Measurements from ENCODE around the gene PLA2G4A.

PLA2G4A gene

DNA sequence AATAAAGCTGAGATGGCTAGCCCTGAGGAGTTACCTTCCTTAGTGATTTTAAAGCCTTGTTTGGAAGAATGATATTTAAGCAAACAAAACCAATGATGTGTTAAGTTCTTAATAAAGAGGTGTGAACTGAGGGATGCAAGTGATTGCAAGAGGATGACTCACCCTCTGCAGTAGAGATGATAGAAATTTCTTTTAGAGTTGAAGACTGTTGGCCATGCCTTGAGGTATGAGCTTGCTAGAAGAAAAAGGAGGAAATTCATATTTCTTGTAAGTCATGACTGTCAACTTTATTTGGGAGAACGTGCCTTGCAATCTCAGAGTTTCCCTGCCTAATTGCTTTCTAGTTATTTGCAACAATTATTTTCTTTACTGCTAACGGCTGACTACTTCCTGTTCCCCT lies 94.7 kb downstream of the PLA2G4A start:
- no peak for DNase-seq

DNA sequence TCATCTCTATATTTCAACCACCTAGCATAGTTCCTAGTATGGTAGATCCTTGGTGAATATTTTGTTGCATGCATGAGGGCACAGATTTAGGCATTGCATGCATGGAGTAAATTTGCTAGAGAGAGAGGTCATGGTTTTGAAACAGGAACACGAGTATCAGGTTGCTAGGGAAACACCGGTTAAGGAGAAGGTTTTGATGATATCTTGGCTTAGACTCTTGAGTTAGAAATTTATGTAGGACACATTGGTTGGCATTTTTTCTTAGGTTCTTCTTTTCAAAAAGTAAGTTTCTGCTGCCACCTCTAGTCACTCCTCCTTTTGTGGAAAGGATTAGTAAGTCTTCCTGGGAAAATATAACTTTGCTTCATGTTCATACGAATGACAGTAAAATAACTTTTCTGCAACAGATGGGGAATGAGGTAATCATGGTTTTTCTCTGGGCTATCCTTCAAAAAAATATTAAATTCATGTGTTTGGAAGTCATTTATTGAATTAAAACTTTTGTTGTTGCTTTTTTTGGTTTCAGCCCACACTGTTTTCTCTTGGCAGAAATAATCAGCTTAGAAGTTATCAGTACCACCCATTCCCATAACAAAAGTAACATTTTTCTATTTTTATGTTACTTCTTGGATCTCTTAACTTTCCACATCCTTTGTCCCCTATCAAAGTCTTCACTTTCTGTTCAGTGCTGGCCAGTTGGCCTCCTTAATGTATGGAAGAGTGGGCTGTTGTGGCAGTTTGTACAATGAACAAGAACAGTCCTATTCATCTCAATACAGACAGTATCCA lies 97.3 kb downstream of the PLA2G4A start:
- DNase-seq: no peak

DNA sequence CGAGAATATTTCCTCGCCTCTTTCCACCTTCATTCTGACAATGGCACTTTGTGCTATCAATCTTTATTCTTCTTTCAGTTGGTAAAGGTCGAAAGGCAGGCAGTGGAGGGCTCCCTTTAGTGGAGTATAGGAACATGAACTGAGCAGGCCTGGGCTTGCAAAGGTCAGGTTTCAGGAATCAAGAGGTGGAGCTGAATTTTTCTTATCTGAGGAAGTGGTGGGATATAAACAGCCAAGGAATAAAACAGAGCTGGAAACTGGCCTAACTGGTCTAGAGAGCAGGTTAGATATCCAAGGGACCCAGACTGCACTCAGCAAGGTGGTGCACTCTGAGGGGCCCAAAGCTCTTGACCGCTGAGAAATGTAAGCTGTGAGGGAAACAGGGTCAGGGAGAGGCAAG lies 99.1 kb downstream of the PLA2G4A start:
- no peak for DNase-seq

DNA sequence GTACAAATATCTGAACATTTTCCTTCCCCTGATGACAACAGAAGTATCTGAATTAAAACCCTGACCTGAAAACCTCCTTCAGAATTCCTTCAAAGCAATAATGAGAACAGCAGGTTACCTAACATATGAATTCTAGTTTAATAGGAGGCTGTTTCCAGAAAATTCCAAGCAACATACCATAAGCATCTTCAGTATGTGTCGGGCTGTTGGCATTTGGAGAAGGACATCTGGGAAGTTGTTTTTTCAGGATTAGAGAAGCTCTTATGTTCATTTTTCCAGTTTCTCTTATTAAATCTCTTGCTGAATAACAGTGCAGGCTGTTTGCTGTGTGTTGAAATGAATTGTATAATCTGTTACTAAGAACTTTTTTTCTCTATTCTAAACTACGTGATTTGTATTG lies 101.5 kb downstream of the PLA2G4A start:
- DNase-seq: no peak

DNA sequence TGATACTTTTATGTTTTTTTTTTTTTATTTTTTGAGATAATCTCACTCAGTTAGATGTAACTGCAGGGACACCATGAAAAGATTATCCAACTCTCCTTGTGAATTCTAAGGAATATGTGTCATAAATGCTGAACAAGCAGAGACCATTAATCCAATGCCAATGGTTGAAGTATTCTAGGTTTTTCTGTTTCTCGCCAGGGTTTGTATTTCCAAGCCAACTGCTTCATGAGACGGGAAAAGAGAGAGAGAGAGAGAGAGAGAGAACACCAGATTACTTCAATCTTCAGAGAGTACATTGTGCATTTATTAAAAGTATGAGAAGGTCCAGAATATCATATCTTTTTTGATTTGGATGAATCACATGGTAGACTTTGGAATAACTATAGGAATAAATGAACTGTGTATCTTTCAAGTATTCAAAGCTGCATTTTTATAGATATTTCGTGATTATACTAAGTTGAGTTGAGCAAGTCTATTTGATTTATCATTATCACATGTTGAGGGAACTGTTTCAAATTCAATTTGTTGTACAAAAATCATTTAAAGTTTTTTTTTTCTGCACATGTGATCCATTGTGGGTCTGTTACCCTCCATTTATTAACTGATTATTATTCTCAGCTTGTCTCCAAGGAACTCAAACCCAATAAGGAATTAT lies 108.4 kb downstream of the PLA2G4A start:
- no peak for DNase-seq

DNA sequence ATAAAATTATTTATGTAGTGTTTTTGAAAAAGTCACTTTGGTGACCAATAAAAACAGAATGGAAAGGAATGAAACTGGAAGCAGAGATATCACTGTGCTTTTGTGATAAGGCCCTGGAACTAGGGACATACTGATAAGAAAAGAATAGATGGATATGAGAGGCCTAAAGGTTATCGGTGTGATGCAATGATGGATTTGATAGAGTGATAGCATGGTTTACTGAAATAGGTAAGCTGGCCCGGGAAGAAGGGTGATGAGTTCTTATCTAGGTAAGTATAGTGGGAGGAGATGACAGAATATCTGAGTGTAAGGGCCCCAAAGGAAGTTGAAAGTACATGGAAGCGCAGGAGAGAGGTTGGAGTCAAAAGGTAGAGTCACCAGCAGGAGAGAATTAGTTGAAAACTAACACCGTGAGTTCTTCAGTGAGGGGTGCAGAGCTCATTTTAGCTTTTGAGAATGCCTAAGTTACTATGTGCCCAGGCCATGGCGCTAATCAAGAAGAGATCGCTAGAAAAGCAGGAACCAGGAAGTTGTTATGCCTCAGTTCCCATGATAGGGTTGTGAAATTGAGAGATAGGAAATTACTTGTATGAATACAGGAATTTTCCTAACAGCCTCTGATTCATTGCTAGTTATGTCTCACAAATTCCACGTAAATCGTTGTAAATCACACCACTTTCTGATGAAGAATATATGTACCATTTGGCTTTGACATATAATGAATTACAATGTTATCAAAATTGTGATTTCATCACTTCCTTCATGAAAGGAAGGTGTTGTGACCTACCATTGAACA lies 115.3 kb downstream of the PLA2G4A start:
- DNase-seq: no peak

DNA sequence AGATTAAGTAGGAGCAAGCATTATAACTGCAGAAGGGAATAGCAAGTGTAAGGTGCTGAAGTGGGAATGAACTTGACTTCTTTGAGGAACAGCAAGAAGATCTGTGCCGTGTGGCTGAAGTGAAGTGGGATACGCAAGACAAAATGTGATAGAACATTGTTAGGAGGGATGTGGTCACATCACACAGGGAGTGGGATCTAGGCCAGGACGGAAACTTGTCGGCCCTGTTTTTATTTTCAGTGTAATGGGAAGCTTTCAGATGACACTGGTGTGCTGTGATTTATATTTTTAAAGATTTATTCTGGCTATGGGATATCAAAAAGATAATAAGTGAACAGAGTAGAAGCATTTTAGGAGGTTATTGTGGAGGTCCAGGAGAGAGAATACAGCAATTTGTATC lies 116.4 kb downstream of the PLA2G4A start:
- DNase-seq: no peak

DNA sequence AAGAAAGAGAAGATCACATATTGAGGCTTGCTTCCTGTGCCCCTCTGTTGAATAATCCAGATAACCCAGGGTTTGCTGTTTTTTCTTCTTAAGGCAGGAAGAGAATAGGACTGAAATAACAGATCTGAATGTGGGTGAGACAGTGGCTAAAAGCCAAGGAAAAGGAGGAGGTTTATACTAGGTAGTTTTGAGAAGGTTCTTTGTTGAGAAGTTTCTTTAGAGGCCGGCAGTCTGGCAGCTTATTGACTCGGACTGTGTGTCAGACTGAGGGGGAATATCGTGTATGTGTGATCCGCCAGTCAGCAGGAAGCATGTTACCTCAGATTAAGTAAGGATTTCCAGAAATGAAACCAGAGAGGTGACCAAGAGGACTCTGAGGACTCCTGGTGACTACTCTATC lies 119.8 kb downstream of the PLA2G4A start:
- DNase-seq: no peak

DNA sequence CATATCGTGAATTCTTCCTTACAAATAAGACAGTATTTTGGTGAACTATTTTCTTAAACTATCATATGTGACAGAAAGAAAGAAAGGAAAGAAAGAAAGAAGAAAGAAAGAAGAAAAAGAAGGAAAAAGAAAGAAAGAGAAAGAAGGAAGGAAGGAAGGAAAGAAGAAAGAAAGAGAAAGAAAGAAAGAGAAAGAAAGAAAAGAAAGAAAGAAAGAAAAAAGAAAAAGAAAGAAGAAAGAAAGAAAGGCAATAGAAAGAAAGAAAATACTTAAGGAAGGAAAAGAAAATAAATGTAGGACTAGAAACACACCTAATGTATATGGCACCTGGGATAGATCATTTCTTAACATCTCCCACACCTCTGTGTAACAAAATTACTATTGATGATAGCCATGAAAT lies 120.4 kb downstream of the PLA2G4A start:
- no peak for DNase-seq

DNA sequence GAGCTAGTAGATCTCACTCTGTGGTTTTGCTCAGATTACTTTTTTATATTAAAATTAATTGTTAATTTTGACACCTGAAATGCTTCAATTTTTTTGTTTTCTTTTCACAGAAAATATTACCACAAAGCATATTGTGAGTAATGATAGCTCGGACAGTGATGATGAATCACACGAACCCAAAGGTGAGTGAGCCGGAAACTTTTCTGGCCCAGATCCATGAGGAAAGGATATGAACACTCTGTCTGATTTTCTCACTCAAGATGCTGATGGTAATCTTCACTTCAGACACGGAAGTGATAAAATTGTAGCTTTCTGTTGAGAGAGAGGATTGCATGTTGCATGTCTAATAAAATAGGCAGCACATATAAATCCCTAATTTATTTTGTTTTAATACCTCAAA lies 121.8 kb downstream of the PLA2G4A start:
- DNase-seq: no peak

DNA sequence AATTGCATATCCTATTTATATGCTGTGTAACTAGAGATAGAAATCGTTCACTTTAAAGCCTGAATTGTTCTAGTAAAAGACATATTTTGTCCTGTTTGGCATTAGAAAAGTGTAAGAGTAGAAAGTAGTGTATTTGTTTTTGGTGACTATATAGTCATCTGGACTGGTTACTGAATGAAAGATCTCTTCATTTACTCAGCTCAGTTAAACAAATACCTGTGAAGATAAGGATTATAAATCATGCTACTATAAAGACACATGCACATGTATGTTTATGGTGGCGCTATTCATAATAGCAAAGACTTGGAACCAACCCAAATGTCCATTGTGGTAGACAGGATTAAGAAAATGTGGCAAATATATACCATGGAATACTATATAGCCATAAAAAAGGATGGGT lies 125.1 kb downstream of the PLA2G4A start:
- no peak for DNase-seq

DNA sequence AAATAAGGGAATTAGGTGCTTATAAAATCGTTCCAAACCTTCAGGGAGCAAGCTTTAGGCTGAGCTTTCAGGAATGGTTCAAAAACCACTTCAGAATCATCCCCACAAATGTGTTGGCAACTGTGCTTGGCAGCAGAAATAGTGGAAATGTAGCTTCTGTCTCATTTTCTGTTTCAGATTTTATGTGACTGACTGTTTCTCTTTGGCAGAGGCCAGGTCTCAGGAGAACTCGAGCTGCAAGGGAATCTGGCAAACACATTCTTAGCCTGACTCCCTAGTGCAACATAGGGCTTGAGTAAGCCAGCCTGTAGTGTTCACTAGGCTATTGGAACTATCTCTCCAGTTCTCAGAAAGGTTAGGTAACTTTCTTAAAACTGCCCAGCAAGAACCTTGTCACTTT lies 128.6 kb downstream of the PLA2G4A start:
- DNase-seq: no peak

DNA sequence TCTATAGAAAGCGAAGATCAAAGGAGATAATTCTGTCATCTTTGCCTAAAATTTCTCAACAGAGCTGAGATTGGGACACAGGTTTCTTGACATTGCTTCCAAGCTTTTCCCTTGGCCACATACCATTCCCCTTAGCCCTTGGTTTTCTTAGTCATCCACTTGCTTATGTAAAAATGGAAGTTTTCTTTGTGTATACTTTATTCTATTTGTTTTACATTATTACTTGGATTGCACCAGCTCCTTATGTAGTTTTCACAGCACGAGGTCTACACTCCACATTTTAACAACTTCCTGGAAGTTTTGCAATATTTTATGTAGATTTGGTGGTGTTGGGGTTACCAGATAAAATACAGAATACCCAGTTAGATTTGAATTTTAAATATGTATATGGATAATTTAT lies 129.8 kb downstream of the PLA2G4A start:
- no peak for DNase-seq

DNA sequence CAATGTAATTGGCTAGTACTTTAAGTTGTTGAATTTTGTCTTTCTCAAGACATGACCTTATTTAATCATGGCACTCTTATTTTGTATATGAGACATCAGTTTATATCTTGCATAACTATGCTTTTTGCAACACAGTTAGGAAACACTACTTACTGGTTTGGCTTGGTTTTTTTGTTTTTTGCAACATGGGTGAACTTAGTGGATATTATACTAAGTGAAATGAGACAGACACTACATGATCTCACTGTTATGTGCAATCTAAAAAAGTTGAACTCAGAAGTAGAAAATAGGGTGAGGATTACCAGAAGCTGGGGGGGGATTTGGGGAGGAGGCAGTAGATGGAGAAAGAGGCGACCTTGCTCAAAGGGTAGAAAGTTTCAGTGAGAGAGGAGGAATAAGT lies 132.1 kb downstream of the PLA2G4A start:
- DNase-seq: no peak

DNA sequence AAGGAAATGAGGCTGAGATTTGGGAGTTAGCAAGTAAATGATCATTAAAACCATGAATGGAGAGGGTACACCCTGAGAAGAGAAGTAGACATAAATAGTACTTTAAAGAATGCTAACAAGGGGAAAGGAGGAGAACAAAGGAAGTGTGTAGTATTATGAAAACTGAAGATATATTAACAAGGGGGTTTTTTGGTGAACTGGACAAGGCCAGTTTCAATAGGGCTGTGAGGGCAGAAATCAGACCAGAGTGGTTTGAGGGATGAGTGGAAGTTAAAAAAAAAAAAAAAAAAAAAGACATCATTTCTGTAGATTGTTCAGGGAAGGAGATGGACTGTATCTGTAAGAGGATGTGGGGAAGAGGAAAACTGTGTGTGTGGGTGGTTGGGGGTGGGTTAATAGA lies 137.1 kb downstream of the PLA2G4A start:
- DNase-seq: no peak

DNA sequence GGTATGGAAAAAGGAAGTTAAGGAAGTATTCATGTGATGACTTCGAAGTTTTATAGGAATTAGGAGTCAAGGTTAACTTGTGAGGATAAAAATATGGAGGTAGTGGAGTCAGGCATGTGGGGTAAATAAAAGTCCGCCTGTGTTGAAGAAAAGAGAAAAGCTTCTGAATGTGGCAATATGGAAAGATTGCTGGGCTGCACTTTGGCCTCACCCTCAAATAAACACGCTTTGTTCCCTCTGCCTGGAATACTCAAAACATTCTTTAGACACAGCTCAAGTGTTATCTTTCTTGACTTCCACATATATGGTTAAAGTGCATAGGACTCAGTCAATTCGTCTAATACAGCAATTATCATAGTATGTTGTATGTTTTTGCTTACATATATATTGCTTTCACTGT lies 137.7 kb downstream of the PLA2G4A start:
- no peak for DNase-seq

DNA sequence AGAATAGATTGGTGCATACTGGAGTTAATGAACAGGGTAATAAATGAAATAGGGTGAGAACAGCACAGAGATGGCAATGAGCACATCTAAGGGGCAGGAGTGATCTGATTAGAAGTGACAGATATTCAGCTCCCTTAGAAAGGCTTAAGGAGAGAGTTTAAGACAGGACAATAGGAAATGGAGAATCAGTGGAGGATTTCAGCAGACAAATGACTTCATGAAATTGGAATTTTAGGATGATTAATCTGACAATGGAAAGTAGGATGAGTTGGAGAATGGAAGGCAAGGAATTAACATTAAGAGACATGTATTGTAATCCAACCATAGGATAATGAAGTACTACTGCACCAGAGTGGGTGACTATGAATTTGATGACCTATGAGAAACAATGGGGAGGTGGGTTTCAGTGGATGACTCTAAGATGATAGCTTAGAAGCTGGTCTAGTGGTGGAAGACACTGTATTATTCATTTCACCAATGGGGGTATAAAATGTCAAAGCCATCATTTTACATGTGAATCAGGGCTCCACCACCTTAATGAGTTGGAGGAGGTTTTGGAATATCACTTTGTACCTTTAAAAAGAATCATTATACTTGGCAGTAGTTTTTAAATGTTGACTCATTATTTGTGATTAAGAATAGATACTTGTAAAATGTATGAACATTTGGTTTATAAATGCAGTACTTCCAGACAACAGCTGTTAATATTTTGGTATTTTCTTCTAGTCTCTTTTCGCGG lies 139.1 kb downstream of the PLA2G4A start:
- no peak for DNase-seq

DNA sequence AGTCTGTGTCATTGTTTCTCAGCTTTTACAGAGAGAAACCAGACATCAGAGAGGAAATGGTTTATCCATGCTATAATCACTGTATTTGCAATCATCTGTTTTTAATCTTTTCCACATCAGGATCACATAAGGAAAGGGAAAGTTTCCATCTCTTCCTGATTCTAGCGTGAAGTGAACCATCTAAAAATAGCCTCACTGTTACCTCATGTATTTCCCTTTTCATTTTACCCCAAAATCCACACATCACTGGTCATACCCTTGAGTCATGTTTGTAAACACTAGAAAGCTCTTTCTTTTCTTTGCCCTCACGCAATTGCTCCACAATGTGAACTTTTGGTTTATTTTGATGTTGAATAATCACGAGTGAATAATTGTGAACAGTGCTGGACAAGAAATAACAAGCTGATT lies 146.0 kb downstream of the PLA2G4A start:
- no peak for DNase-seq

DNA sequence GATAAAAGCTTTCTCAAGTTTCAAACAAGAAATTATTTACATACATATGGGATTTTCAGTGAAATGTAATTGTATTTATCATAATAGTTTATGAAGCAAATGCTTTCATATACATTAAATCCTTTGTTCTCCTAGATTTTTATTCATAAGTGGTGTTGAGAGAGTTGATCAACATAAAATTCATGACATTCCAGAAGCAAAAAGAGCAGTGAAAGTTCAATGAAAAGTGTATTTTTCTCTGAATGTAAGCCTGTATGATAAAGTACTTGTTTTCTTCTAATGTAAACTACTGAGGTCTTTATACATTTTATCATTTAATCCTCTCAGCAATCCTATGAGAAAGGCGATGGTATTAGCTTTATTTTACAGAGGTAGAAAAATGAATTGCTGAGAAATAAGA lies 146.5 kb downstream of the PLA2G4A start:
- no peak for DNase-seq

DNA sequence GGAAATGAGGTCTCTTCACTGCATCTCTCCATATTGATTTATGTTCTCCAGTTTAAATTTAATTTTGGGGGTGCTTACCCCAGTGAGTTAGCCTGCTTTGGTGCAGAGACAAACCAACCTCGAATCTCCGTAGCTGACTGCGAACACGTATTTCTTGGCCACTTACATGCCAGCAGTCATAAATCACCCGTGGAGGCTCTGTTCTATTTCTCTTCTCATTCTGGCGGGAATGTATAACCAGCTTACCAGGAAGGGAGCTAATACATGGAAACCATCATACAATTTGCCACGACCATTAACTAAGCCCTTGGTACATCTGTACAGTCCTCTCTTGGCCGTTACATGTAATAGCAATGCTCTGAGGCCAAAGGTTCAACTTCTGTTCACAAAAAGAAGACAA lies 148.0 kb downstream of the PLA2G4A start:
- no peak for DNase-seq

DNA sequence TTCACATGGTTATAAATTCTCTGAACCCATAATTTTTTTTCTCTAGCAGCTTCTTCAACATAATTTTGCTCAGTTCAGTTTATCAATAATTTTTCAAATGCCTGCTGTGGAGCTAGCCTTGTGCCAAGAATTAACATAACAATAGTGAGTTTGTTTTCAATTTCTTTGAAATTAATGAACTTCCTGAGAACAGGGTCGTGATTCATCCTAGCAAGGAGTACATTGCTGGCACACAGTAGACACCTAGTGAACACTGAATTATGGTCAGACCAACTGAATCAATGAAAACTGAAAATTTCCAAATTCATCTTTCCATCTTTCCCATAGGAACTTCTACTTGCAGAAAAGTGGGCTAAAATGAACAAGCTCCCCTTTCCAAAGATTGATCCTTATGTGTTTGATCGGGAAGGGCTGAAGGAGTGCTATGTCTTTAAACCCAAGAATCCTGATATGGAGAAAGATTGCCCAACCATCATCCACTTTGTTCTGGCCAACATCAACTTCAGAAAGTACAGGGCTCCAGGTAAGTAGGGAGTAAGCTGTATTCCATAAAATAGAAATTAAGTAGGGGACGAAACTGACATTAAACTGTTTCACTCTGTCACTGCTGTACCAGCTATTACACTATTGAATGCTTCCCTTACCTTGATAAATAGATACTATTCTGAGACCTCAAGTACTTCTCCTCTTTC lies 148.7 kb downstream of the PLA2G4A start:
- no peak for DNase-seq
